Body of pancreas (tissue), 4 donors: ENCODE results near the gene KDELR1. TPM values are rescaled to one million over a fixed set of nuclear protein-coding genes. Genes with fewer than 3 reads are reported as not detected.
A peak's percentile ranks its signal among the peaks of the same experiment; 100 is the strongest.

Source experiments
- ATAC-seq: fragments of 150-250 bp; one replicate; pipeline ENCODE4 v1.9.1; 2016
- DNase-seq, 4 donors: peaks; one replicate each; pipeline ENCODE4 v3.0.0-alpha.2; 2019
- H3K27ac ChIP-seq, 4 donors: fragments of 200-600 bp; sonication (generic); 1 replicate in 3 of 4; 2 replicates in 1 of 4; pipeline versions ENCODE4 v1.5.1 to v1.6.1; 2016 to 2019; ENCODE audit warnings: mild to moderate bottlenecking in 1 of 4, mixed read lengths in 1 of 4, moderate library complexity in 1 of 4
- H3K27me3 ChIP-seq, 2 donors: fragments of 200-600 bp; sonication (generic); one replicate each; pipeline ENCODE4 v1.6.0; 2016; ENCODE audit warnings: mild to moderate bottlenecking in 1 of 2
- H3K36me3 ChIP-seq, 2 donors: fragments of 200-600 bp; sonication (generic); replicated peaks in 1 of 2; 2 replicates each; pipeline ENCODE4 v1.5.1; 2016; ENCODE audit warnings: low read depth in 2 of 2; ENCODE audit not compliant: insufficient read depth in 1 of 2
- H3K4me1 ChIP-seq: fragments of 200-600 bp; sonication (generic); one replicate; pipeline ENCODE4 v1.6.0; 2016
- H3K4me3 ChIP-seq, 2 donors: fragments of 200-600 bp; sonication (generic); 1 replicate in 1 of 2; 2 replicates in 1 of 2; pipeline ENCODE4 v1.5.1; 2016 to 2019
- H3K9me3 ChIP-seq, 3 donors: fragments of 200-600 bp; sonication (generic); 1 replicate in 2 of 3; 2 replicates in 1 of 3; pipeline ENCODE4 v1.5.1; 2016
- POLR2A ChIP-seq, 3 donors: fragments of 450-650 bp; IDR thresholded peaks; one replicate each; pipeline ENCODE4 v1.6.1; 2016; ENCODE audit warnings: antibody characterized with exemption in 3 of 3, mild to moderate bottlenecking in 2 of 3
- WGBS, 2 donors: methylation state at CpG; one replicate each; pipeline ENCODE4 v1.1.5; 2017; 5-methylcytosine and 5-hydroxymethylcytosine counted together
- intact Hi-C: fragments of 100-400 bp; cut with DNase I; formaldehyde crosslinking; loops from one replicate; pipeline ENCODE4 v1.15.1; 2023
- total RNA-seq, 2 donors: library from RNA; depleted of rRNA; stranded (reverse); fragments of >200 nt; gene quantifications; one replicate each; pipeline ENCODE4 v1.1.0, GENCODE V29; 2016
- TF ChIP-seq, protein P1 (sequence below), 7 experiments: fragments of 450-650 bp in 4 of 7; fragments of 200-600 bp in 3 of 7; sonication (generic) in 3 of 7; IDR thresholded peaks; one replicate each; pipeline ENCODE4 v1.5.1; 2016 to 2019; ENCODE audit warnings: antibody characterized with exemption in 7 of 7

The KDELR1 gene
- total RNA-seq, 2 donors from 2014 or later: 47.5 to 51.4 TPM

DNA sequence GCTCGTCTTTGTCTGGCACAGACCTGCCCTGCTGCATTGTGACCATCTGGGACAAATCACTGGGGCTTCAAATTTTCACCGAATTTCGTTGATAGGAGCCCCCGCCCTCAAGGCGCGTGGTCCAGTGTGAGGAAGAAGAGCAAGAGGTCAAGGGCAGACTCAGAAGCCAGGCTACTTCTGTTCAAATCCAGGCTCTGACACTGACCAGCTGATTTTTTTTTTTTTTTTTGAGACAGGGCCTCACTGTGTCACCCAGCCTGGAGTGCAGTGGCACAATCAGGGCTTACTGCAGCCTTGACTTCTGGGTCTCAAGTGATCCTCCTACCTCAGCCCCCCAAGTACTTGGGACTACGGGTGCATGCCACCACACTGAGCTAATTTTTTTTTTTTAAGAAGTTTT, 20.0 kb downstream of the KDELR1 start:
- intact Hi-C loops: no loop called here
- 75 to 77% methylated on average over 7 of the region's 7 CpGs for WGBS, 2 donors
- H3K27me3 ChIP-seq: no peaks in the 10 kb centered on the region

DNA sequence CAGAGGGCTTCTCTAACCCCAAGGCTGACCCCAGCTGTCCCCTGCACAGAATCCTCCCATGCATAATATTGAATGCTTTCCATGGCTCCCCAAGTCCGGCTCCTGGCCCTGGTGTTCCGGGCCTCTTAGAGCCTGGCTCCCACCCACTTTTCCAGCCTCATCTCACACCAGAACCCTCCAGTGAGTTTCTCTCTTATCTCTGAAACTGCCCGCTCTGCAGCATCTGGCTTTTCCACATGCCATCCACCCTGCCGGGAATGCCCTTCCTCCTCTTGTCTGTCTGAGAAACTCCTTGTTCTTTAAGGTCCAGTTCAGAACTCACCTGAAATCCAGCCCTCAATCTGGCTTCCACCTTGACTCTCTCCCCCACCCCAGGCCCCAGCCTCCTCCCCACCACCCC, 20.4 kb downstream of the KDELR1 start:
- TF ChIP-seq, protein P1, sequence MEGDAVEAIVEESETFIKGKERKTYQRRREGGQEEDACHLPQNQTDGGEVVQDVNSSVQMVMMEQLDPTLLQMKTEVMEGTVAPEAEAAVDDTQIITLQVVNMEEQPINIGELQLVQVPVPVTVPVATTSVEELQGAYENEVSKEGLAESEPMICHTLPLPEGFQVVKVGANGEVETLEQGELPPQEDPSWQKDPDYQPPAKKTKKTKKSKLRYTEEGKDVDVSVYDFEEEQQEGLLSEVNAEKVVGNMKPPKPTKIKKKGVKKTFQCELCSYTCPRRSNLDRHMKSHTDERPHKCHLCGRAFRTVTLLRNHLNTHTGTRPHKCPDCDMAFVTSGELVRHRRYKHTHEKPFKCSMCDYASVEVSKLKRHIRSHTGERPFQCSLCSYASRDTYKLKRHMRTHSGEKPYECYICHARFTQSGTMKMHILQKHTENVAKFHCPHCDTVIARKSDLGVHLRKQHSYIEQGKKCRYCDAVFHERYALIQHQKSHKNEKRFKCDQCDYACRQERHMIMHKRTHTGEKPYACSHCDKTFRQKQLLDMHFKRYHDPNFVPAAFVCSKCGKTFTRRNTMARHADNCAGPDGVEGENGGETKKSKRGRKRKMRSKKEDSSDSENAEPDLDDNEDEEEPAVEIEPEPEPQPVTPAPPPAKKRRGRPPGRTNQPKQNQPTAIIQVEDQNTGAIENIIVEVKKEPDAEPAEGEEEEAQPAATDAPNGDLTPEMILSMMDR (IDR thresholded peaks at IDR 0.05): no peak
- TF ChIP-seq POLR2A (IDR thresholded peaks at IDR 0.05): no peak
- Histone ChIP-seq H3K4me1 (peaks cover 17% of the 10 kb centered on the region), H3K27me3 (no peaks in the 10 kb centered on the region), H3K4me3 (no peak overlapping the region), H3K36me3 (no peaks in the 10 kb centered on the region), H3K27ac (no peak overlapping the region), H3K9me3 (no peaks in the 10 kb centered on the region)
- no peak for ATAC-seq
- DNase-seq: no peak
- intact Hi-C loops: no loop called here
- WGBS, 2 donors: 78 to 79% methylated on average over 4 of the region's 4 CpGs

More for the DNA sequence above, 20.0 kb downstream of the KDELR1 start:
- DNase-seq: no peak
- TF ChIP-seq, protein P1 (IDR thresholded peaks at IDR 0.05): no peak
- no peak for TF ChIP-seq POLR2A (IDR thresholded peaks at IDR 0.05)
- Histone ChIP-seq H3K27ac (no peak overlapping the region), H3K9me3 (no peaks in the 10 kb centered on the region), H3K4me1 (peaks cover 17% of the 10 kb centered on the region), H3K4me3 (no peak overlapping the region), H3K36me3 (no peaks in the 10 kb centered on the region)
- no peak for ATAC-seq

GRCh38 chr19:48368936-48369335, 22.4 kb downstream of the KDELR1 start:
- intact Hi-C loops: no loop called here
- 55 to 67% methylated on average over 1 to 12 of the region's 14 CpGs for WGBS, 2 donors
- Histone ChIP-seq H3K4me3 (no peak overlapping the region), H3K9me3 (no peaks in the 10 kb centered on the region), H3K36me3 (no peaks in the 10 kb centered on the region), H3K4me1 (peaks cover 24% of the 10 kb centered on the region), H3K27me3 (no peaks in the 10 kb centered on the region), H3K27ac (no peak overlapping the region)
- peak in 2 of 4 donors; percentile 36 to 53 for DNase-seq
- no peak for ATAC-seq
- TF ChIP-seq, protein P1 (IDR thresholded peaks at IDR 0.05): no peak
- no peak for TF ChIP-seq POLR2A (IDR thresholded peaks at IDR 0.05)

DNA sequence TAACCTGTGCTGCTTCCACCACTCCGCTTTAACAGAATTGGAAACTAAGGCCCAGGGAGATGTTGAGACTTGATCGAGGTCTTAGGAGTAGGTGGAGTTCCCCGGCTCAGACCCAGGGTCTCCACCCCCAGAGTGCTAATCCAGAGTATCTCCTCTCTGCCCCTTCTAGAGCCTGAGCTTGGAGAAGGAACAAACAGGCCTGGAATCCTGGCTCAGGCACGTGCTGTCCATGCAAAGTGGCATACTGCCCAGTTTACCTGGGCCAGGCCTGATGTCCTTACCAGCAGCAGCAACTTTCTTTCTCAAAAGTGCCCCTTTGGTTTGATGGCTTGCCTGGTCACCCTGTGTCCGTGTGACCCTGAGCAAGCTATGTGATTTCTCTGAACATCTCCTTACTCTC, 23.5 kb downstream of the KDELR1 start:
- no peak for TF ChIP-seq POLR2A (IDR thresholded peaks at IDR 0.05)
- TF ChIP-seq, protein P1 (IDR thresholded peaks at IDR 0.05): no peak
- no peaks in the 10 kb centered on the region for H3K27me3 ChIP-seq
- no peaks in the 10 kb centered on the region for H3K36me3 ChIP-seq
- WGBS, 2 donors: 58 to 71% methylated on average over 2 to 5 of the region's 5 CpGs
- peak overlapping the region in 2 of 4 donors; percentile 18 to 40 for H3K27ac ChIP-seq
- peaks cover 29% of the 10 kb centered on the region for H3K4me1 ChIP-seq
- intact Hi-C loops: no loop called here
- peak in 3 of 4 donors; percentile 55 to 67 (median 63) for DNase-seq
- H3K9me3 ChIP-seq: no peaks in the 10 kb centered on the region
- no peak for ATAC-seq
- no peak overlapping the region for H3K4me3 ChIP-seq

- intact Hi-C loops: no loop called here
Measured at GRCh38 chr19:48365602-48366001, 25.7 kb downstream of the KDELR1 start.

More at GRCh38 chr19:48365602-48366001, 25.7 kb downstream of the KDELR1 start:
- H3K36me3 ChIP-seq: no peaks in the 10 kb centered on the region
- H3K4me3 ChIP-seq: no peak overlapping the region
- no peak for TF ChIP-seq POLR2A (IDR thresholded peaks at IDR 0.05)
- peaks cover 29% of the 10 kb centered on the region for H3K4me1 ChIP-seq
- H3K9me3 ChIP-seq: no peaks in the 10 kb centered on the region
- DNase-seq (no peak), ATAC-seq (no peak)
- H3K27me3 ChIP-seq: no peaks in the 10 kb centered on the region
- H3K27ac ChIP-seq: no peak overlapping the region
- WGBS, 2 donors: 93 to 100% methylated on average over 1 to 11 of the region's 11 CpGs
